HUDEP-2 (cell line): ENCODE measurements around the gene STOML3.

Source experiments
- DNase-seq, 76 experiments: peaks; one replicate each; lab custom pipeline; 2025; ENCODE audit not compliant: unreplicated experiment in 76 of 76; lab: John Stamatoyannopoulos, UW

STOML3 gene

GRCh38 chr13:38921081-38921480 is 69.5 kb downstream of the STOML3 start:
- DNase-seq: no peak
